Lower lobe of right lung (tissue), 2 donors: ENCODE measurements around the gene VSIG2. TPM values are rescaled to one million over a fixed set of nuclear protein-coding genes. Genes with fewer than 3 reads are reported as not detected.

Experiments
- ATAC-seq, 2 donors: fragments of 200-7000 bp; cut with Tn5 transposase; one replicate each; pipeline ENCODE4 v1.9.1; 2020 to 2022; ENCODE audit warnings: mild to moderate bottlenecking in 2 of 2, moderate library complexity in 2 of 2
- DNase-seq: peaks from one replicate; pipeline ENCODE4 v3.0.0-alpha.2; 2020
- H3K27ac ChIP-seq: fragments of 200-600 bp; one replicate; pipeline ENCODE4 v1.8.0; 2022
- H3K27me3 ChIP-seq: fragments of 200-600 bp; one replicate; pipeline ENCODE4 v1.8.0; 2022; ENCODE audit warnings: low read depth
- H3K36me3 ChIP-seq: fragments of 200-600 bp; one replicate; pipeline ENCODE4 v1.8.0; 2022; ENCODE audit warnings: mild to moderate bottlenecking
- H3K4me1 ChIP-seq: fragments of 200-600 bp; one replicate; pipeline ENCODE4 v1.8.0; 2022
- H3K4me3 ChIP-seq: fragments of 200-600 bp; one replicate; pipeline ENCODE4 v1.8.0; 2022; ENCODE audit warnings: mild to moderate bottlenecking
- H3K9me3 ChIP-seq: fragments of 200-600 bp; one replicate; pipeline ENCODE4 v1.8.0; 2022
- CTCF ChIP-seq: fragments of 200-600 bp; IDR thresholded peaks from one replicate; pipeline ENCODE4 v1.8.0; 2022; ENCODE audit warnings: antibody characterized with exemption, mild to moderate bottlenecking
- intact Hi-C: fragments of 100-400 bp; cut with DNase I; formaldehyde crosslinking; loops from one replicate; pipeline ENCODE4 v1.11.0; 2022
- total RNA-seq: library from RNA; stranded (reverse); fragmentation: NEBNext Ultra II Directional; extraction: Animal tissue kit (Norgen Biotek cat#: 25700); gene quantifications from one replicate; pipeline ENCODE4 v1.2.1, GENCODE V29; 2021
- donor health status: DM: no; HTN: yes; CAD: no; lungs with severe emphysema.

The VSIG2 gene
- total RNA-seq, 1 donor from 2014 or later: 30.5 TPM

GRCh38 chr11:124769806-124770774 lies 18.0 kb upstream of the VSIG2 start:
- Histone ChIP-seq H3K4me1 (peaks cover 8% of the 10 kb centered on the region), H3K9me3 (no peaks in the 10 kb centered on the region), H3K27ac (no peak overlapping the region), H3K36me3 (peaks cover 44% of the 10 kb centered on the region), H3K4me3 (no peak overlapping the region), H3K27me3 (no peaks in the 10 kb centered on the region)
- TF ChIP-seq CTCF: no peak
- DNase-seq: no peak
- ATAC-seq: peak in 1 of 2 donors; percentile 37
- intact Hi-C loops: loop anchor here (10.0 kb wide), 1 partner anchor 105 kb away; no protein-coding TSS in a partner anchor

- TF ChIP-seq CTCF: no peak
- Histone ChIP-seq H3K36me3 (peaks cover 44% of the 10 kb centered on the region), H3K27ac (no peak overlapping the region), H3K9me3 (no peaks in the 10 kb centered on the region), H3K4me3 (no peak overlapping the region), H3K27me3 (no peaks in the 10 kb centered on the region), H3K4me1 (peaks cover 20% of the 10 kb centered on the region)
- ATAC-seq: peak; percentile 72 to 77
- intact Hi-C loops: loop anchor here (10.0 kb wide), 1 partner anchor 104 kb away; no protein-coding TSS in a partner anchor
- DNase-seq: no peak
Observed at GRCh38 chr11:124768914-124769313, 16.9 kb upstream of the VSIG2 start.

GRCh38 chr11:124766156-124766555 lies 14.1 kb upstream of the VSIG2 start:
- no peak overlapping the region for H3K4me3 ChIP-seq
- no peak for TF ChIP-seq CTCF
- peaks cover 27% of the 10 kb centered on the region for H3K36me3 ChIP-seq
- peaks cover 34% of the 10 kb centered on the region for H3K4me1 ChIP-seq
- no peak overlapping the region for H3K27ac ChIP-seq
- peaks cover 13% of the 10 kb centered on the region for H3K27me3 ChIP-seq
- DNase-seq (no peak), ATAC-seq (no peak)
- no peaks in the 10 kb centered on the region for H3K9me3 ChIP-seq
- intact Hi-C loops: loop anchor here (10.0 kb wide), 1 partner anchor 101 kb away; no protein-coding TSS in a partner anchor

GRCh38 chr11:124763156-124763947 lies 11.3 kb upstream of the VSIG2 start:
- H3K4me3 ChIP-seq: peak overlapping the region; percentile 66
- peak; percentile 56 to 59 for ATAC-seq
- H3K4me1 ChIP-seq: peaks cover 47% of the 10 kb centered on the region
- no peaks in the 10 kb centered on the region for H3K9me3 ChIP-seq
- peaks cover 13% of the 10 kb centered on the region for H3K36me3 ChIP-seq
- peak overlapping the region; percentile 92 for H3K27ac ChIP-seq
- peaks cover 41% of the 10 kb centered on the region for H3K27me3 ChIP-seq
- intact Hi-C loops: loop anchor here (10.0 kb wide), 1 partner anchor 99 kb away; no protein-coding TSS in a partner anchor
- peak; percentile 93 for DNase-seq
- TF ChIP-seq CTCF: peak; percentile 82

GRCh38 chr11:124762624-124763155 lies 10.6 kb upstream of the VSIG2 start:
- intact Hi-C loops: loop anchor here (10.0 kb wide), 1 partner anchor 98 kb away; no protein-coding TSS in a partner anchor
- peak overlapping the region; percentile 92 for H3K27ac ChIP-seq
- ATAC-seq (peak; percentile 34 to 38), DNase-seq (no peak)
- no peaks in the 10 kb centered on the region for H3K9me3 ChIP-seq
- TF ChIP-seq CTCF: no peak
- peak overlapping the region; percentile 66 for H3K4me3 ChIP-seq
- H3K36me3 ChIP-seq: peaks cover 14% of the 10 kb centered on the region
- peaks cover 42% of the 10 kb centered on the region for H3K27me3 ChIP-seq
- H3K4me1 ChIP-seq: peaks cover 54% of the 10 kb centered on the region
